ENCODE measurements around the gene DDA1. TPM values are rescaled to one million over a fixed set of nuclear protein-coding genes. Genes with fewer than 3 reads are reported as not detected.

DDA1 gene
- total and polyA plus RNA-seq, 2 of the 13 experiments (the other 11 are each of a cell fraction or from before 2014, with no cell fraction given): 24.5 to 26.0 TPM

- TF ChIP-seq MYC (CRISPR knock-in tag; IDR thresholded peaks at IDR 0.05; ENCODE audit: borderline replicate concordance) (no peak), ZNF605 (CRISPR knock-in tag; IDR thresholded peaks at IDR 0.05) (no peak; the same call in 1 of the 2 replicates), ZNF335 (CRISPR knock-in tag; IDR thresholded peaks at IDR 0.05) (no peak), ZIK1 (CRISPR knock-in tag; IDR thresholded peaks at IDR 0.05; ENCODE audit: borderline replicate concordance, low read depth) (no peak), SKI (IDR thresholded peaks at IDR 0.05; ENCODE audit: partially characterized antibody) (no peak), SMYD3 (CRISPR knock-in tag; IDR thresholded peaks at IDR 0.05) (no peak), ZNF563 (CRISPR knock-in tag; IDR thresholded peaks at IDR 0.05) (no peak), KIAA2018 (CRISPR knock-in tag; IDR thresholded peaks at IDR 0.05; ENCODE audit: borderline replicate concordance) (no peak), PHF21A (CRISPR knock-in tag; IDR thresholded peaks at IDR 0.05) (no peak), ZFAT (CRISPR knock-in tag; conservative IDR thresholded peaks at IDR 0.05) (no peak), NCOR1 (IDR thresholded peaks at IDR 0.05; ENCODE audit: borderline replicate concordance, low read length) (no peak), MIER3 (CRISPR knock-in tag; IDR thresholded peaks at IDR 0.05; ENCODE audit: borderline replicate concordance) (no peak), NCOA5 (CRISPR knock-in tag; IDR thresholded peaks at IDR 0.05) (no peak), ZNF12 (CRISPR knock-in tag; IDR thresholded peaks at IDR 0.05) (no peak), ZNF382 (CRISPR knock-in tag; IDR thresholded peaks at IDR 0.05; ENCODE audit: borderline replicate concordance) (no peak), FOXP1 (IDR thresholded peaks at IDR 0.05) (no peak), FOXP1 (CRISPR knock-in tag; IDR thresholded peaks at IDR 0.05) (no peak), MIER2 (CRISPR knock-in tag; IDR thresholded peaks at IDR 0.05) (no peak), NPAS2 (CRISPR knock-in tag; IDR thresholded peaks at IDR 0.05; ENCODE audit: borderline replicate concordance) (no peak), GATAD1 (CRISPR knock-in tag; IDR thresholded peaks at IDR 0.05) (0 out of 2 replicates have a peak, but pooled peaks have one; percentile 22), KAT2B (IDR thresholded peaks at IDR 0.05; ENCODE audit: borderline replicate concordance, low read depth, low read length) (no peak), EED (CRISPR knock-in tag; IDR thresholded peaks at IDR 0.05) (no peak), ISL2 (CRISPR knock-in tag; IDR thresholded peaks at IDR 0.05) (no peak)
- TF ChIP-seq, protein P1, sequence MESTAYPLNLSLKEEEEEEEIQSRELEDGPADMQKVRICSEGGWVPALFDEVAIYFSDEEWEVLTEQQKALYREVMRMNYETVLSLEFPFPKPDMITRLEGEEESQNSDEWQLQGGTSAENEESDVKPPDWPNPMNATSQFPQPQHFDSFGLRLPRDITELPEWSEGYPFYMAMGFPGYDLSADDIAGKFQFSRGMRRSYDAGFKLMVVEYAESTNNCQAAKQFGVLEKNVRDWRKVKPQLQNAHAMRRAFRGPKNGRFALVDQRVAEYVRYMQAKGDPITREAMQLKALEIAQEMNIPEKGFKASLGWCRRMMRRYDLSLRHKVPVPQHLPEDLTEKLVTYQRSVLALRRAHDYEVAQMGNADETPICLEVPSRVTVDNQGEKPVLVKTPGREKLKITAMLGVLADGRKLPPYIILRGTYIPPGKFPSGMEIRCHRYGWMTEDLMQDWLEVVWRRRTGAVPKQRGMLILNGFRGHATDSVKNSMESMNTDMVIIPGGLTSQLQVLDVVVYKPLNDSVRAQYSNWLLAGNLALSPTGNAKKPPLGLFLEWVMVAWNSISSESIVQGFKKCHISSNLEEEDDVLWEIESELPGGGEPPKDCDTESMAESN (CRISPR knock-in tag; conservative IDR thresholded peaks at IDR 0.05): no peak
Observed at GRCh38 chr19:17346109-17346671, 36.8 kb downstream of the DDA1 start (continued).
